HG03060 (cell line): Measurements from ENCODE around the gene ZNF747.

Experiments used
- ATAC-seq: cut with Tn5 transposase; IDR thresholded peaks from one replicate; pipeline ENCODE4 v1.9.1; 2021; ENCODE audit warnings: low read depth, moderate number of reproducible peaks; ENCODE audit not compliant: unreplicated experiment

The ZNF747 gene

DNA sequence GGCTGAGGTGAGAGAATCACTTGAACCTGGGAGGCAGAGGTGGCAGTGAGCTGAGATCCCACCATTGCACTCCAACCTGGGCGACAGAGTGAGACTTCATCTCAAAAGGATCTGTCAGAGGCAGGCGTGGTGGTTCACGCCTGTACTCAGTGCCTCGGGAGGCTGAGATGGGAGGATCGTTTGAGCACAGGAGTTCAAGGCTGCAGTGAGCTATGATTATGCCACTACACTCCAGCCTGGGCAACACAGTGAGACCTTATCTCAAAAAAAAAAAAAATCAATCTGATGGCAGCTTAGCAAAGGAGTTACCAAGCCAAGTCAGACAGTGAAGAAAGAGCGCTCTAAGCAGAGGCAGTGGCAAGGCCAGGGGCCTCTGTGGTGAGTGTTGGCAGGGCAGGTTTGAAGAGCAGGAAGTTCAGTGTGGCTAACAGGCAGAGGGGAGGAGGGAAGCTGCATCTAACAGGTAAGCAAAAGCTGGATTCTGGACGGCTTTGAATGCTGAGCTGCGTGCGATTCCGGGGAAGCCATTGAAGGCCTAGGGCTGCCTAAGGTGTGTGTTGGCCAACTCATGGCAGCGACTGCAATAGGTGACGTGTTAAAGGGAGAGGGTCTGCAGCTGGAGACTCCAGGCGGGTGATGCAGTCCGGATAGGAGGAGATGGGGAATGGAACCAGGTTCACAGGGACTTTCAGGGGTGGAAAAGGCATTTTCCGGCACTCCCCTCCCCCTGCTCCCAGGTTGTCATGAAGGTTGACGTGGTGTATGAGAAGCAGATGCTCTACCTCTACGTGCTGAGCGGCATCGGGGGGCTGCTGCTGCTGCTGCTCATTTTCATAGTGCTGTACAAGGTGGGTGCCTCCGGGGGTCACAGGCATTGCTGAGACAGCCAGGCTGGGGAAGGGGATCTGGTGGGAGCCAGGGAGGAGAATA lies 15.3 kb downstream of the ZNF747 start:
- ATAC-seq = no peak

DNA sequence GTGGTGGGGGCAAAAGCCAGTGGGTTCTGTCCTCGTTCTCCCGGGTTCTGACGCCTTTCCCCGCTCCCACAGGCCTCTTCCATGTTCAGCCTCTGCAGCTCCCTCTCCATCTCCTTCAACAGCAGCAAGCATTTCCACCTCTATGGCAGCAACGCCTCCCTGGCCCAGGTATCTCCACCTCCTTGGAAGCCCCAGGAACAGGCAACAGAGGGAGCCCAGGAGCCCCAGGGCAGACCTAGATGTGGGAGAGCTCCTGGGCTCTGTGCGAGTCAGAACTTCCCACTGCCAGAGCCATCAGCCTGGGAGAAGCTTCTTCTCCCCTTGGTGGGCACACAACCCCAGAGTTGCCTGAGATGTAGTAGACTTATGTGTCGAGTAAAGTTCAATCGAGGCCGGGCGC lies 16.1 kb downstream of the ZNF747 start:
- ATAC-seq = no peak

DNA sequence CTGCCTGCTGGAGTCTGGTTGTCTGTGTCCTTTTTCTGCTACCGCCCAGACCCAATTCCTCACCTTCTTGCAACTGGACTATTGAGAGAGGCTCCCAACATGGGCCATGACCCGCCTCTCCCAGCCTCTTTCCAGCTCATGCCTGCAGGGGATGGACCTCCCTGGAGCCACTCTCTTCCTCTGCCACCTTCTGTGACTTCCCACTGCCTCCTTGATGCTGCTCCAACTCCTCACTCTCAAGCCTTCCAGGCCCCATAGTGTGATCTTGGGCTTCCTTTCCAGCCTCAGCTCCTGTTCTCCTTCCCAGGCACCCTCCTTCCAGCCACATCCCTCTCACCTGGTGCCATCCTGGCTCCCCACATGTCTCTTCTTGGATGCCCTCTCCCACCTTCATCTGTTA lies 19.4 kb downstream of the ZNF747 start:
- ATAC-seq = no peak

DNA sequence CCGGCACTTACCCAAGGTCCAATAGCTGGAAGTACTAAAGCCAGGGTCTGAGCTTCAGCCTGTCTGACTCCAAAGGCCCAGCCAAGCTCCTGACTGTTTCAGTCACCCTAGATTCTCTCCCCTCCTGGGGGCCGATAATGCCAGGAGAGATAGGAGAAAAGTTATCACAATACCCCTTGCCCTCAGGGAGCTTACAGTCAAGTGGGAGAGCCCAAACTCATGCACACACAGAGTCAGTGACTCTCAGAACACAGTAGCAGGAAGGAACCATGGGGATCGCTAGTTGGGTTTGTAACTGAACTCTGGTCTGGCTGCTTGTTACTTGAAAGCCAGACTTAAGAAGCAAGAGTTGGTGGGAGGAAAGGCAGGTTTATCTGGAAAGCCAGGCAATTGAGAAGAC lies 23.1 kb downstream of the ZNF747 start:
- no peak for ATAC-seq

DNA sequence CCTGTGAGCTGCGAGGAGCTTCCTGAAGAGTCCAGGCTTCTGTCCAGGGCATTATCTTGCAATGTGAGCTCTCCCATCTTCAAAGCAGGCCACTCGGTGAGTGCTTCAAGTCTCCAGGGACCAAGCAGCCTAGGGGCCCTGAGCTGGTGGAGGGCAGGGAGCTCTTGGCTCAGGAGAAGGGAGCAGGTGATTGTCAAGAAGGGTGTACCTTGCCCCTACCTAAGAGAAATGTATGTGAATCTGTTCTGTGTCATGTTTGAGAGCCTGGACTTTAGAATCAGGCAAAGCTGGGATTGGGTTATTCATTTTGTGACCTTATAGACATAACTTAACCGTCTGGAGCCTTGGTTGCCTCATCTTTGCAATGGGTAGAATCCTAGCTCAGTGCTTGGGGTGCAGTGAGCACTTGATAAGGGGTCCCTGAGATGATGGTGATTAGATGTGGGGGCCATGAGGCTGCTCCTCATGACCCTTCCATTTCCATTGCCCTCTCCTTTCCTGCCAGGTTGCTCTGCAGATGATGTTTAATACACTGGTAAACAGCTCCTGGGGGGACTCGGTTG lies 24.2 kb downstream of the ZNF747 start:
- no peak for ATAC-seq

DNA sequence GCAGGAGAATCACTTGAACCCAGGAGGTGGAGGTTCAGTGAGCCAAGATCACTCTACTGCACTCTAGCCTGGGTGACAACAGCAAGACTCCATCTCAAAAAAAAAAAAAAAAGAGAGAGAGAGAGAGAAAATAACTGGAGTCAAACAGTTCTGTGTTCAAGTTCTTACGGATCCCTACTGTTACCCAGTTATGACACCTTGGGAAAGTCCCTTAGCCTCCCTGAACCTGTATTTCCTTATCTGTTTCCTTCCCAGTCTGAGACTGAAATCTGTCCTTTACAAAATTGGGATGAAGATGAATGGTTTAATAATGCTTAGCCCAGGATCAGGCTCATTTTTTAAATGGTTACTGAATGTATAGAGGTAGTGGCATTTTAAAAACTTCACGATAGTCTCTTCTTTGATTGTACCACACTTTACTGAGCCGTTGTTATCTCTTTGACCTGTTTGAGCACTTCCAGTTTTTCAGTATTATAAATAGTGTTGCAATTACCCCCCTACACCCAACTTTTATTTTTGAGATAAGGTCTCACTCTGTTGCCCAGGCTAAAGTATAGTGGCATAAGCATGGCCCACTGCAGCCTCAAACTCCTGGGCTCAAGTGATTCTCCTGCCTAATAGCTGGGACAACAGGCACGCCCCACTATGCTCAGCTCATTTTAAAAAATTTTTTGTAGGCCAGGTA lies 25.4 kb downstream of the ZNF747 start:
- no peak for ATAC-seq

DNA sequence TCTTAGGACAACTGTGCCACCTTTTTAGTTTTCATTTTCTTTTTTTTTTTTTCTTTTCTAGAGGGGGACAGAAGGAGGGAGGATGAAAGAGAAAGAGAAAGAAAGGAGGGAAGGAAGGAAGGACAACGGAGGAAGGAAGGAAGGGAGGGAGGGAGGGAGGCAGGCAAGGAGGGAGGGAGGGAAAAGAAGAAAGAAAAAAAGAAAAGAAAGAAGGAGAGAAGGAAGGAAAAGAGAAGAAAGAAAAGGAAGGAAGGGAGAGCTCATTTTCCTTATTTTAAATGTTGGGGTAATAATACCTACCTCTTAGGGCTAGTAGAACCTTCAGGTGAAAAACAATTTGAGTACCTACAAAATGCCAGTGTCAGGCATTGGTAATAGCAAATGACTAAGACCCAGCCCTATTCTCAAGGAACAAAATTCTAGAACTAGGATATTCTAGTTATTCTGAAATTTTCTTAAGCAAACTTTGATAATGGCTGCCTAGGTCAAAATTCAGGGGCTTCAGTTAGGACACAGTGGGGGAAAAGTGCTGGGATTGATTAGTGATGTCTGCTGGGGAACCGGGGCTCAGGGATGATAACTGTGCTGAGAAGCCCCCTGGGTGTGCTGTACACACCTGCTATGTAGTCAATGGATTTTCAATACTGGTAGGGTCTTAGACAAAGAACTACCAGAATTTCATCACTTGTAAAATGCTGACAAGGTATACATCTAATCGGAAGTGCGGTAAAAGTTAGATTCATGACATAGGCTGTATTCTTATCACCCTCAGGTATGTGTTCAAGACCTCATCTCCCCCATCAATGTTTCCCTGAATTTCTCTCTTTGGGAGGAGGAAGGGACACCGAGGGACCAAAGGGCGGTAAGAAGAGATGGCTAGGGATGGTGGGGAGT lies 31.0 kb downstream of the ZNF747 start:
- no peak for ATAC-seq

DNA sequence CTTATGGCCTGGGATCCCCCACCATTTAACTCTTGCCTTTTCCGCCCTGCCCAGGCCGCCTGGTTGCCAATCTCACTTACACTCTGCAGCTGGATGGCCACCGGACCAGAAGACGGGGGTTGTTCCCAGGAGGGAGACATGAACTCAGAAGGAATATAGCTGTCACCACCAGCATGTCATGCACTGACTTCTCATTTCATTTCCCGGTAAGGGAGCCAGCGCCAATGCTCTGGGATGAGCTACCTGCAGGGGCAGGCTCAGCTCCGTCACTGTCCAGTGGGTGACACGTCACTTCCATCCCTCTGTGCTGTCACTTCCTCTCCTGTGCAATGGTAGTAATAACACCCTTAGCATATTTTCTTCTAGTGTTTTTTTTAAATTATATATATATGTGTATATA lies 35.4 kb downstream of the ZNF747 start:
- no peak for ATAC-seq

DNA sequence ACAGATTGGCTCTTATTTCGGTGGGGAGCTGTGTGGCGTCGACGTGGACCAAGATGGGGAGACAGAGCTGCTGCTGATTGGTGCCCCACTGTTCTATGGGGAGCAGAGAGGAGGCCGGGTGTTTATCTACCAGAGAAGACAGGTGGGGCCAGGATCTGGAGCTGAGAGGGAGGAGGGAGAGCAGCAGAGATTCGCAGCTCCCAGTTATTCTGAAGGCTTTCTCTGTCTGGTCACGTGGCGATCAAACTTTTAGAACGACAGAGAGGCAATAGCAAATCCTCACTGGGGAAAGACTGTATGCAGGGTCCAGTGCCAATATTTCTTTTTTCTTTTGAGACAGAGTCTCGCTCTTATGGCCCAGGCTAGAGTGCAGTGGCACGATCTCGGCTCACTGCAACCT lies 39.9 kb downstream of the ZNF747 start:
- ATAC-seq = no peak

DNA sequence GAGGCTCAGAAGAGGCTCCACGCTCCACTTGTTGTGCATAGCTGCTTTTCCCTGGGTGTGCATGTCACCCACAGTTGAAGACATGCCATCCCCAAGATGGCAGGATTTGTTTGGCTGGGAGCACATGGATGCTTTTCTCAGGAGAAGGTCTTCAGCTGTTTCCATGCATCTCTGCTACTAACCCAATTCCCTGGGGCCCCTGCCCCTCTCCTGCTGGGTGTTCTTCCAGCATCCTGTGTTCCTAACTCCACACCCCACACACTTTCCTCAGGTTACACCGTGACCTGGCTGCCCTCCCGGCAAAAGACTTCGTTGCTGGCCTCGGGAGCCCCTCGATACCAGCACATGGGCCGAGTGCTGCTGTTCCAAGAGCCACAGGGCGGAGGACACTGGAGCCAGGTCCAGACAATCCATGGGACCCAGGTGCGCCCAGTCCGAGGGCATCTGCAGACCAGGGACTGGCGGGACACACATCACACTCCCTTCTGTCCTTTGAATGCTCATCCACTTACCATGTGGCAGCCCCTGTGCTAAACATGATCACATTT lies 40.6 kb downstream of the ZNF747 start:
- ATAC-seq = no peak

DNA sequence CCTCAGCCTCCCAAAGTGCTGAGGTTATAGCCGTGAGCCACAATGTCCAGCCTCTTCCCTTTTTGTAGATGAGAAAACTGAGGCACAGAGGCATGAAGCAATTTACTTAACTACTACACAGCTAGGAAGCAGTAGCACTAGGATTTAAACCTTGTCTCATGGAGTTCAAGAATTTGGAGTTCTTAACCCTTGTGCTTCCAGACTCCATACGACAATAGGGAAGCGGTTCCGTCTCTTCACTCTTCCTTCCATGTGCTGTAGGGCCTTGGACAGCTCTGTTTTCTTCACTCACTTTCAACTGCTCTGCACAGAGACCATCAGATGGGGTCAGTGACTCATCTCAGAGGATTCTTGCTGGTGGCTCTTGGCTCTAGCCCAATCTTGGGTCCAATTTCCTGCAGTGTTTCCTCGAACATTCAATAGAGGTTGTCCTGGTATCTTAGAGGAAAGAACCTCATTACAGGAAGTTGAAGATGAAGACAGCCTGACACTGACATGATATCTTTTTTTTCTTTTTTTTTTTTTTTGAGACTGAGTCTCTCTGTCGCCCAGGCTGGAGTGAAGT lies 42.8 kb downstream of the ZNF747 start:
- no peak for ATAC-seq

DNA sequence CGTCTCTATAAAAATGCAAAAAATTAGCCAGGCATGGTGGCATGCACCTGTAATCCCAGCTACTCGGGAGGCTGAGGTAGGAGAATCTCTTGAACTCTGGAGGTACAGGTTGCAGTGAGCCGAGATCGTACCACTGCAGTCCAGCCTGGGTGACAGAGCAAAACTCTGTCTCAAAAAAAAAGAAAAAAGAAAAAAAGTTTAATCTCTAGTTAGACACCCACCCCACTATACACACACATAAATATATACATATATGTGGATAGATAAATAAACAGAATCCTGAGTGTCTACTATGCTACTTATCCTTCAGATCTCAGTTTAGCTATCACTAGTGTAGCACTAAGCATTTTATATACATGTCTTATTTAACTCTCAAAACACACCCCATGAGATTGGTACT lies 43.4 kb downstream of the ZNF747 start:
- ATAC-seq = no peak

DNA sequence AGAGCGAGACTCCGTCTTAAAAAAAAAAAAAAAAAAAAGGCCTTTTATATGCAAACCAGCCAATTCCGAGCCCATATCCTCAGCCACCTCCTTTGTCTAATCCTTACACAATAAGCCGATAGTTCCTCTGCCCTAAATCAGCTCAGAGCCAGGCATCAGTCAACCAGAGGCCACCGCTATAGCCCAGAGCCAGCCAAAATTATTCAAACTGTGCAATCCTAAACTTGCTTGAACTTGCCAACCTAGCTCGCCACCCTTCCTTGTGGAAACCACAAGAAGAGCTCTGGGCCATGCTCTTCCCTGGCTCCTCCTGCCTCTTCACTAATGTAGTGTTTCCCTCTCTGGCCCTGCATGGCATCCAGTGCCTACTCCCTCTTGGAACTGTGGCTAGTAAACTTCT lies 44.4 kb downstream of the ZNF747 start:
- no peak for ATAC-seq

DNA sequence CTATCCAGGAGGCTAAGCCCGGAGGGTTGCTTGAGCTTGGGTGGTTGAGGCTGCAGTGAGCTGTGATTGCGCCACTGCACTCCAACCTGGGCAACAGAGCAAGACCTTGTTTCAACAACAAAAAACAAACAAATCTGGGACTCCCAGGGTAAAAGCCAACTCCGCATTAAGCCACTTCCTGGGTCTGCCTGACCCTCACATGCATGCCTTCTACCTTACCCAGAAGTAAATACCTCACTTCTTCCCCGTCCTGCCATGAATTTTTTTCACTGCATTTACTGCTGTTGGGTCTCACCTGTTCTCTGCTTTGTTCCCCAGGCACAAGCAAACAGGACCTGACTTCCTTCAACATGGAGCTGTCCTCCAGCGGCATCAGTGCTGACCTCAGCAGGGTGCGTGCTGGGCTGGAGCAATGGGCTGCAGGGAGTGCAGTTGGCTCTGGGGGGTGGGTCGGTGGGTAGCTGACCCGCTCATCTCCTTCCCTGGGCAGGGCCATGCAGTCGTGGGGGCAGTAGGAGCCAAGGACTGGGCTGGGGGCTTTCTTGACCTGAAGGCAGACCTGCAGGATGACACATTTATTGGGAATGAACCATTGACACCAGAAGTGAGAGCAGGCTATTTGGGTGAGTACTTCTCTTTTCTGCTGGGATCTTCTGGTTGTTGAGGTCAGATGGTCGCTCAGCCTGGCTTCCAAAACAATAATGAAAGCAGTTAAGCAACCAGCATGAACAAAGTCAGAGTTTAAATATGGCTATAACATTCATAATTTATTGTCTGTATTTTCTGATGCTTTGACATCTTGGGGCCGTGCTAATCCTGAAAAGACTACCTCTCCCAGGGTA lies 45.7 kb downstream of the ZNF747 start:
- no peak for ATAC-seq

DNA sequence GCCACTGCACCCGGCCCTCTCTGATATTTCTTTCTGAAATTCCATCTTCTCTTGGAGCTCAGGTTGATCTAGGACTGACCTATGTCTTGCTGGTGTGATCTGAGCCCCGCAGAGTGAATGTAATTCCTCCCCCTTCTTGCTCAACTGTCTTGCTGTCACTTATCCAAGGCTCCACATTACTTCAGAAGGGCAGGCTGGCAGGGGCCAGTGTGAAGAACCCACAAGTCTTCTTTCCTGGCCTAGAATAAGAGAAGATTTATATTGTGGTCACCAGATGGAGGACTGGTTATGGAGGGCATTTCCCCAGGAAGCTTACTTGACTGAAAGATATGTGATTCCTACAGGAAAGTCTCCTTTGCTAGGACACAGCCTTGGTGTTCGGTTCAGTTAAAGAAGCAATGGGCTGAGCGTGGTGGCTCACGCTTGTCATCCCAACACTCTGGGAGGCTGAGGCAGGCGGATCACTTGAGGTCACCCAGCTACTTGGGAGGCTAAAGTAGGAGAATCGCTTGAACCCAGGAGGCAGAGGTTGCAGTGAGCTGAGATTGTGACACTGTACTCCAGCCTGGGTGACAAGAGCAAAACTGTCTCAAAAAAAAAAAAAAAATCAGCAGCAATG lies 48.7 kb downstream of the ZNF747 start:
- no peak for ATAC-seq

DNA sequence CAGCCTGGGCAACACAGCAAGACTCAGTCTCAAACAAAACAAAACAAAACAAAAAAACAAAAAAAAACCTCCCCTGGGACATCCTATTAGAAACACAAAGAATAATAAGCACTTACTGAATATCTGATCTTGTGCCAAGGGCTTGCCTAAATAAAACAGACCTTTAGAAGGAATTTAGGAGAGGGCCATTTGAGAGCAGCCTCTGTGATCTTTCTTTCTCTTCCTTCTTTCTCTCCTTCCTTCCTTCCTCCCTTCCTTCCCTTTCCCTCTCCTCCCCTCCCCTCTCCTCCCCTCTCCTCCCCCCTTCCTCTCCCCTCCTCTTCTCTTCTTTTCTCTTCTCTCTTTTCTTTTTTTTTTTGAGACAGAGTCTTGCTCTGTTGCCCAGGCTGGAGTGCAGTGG lies 49.8 kb downstream of the ZNF747 start:
- no peak for ATAC-seq

DNA sequence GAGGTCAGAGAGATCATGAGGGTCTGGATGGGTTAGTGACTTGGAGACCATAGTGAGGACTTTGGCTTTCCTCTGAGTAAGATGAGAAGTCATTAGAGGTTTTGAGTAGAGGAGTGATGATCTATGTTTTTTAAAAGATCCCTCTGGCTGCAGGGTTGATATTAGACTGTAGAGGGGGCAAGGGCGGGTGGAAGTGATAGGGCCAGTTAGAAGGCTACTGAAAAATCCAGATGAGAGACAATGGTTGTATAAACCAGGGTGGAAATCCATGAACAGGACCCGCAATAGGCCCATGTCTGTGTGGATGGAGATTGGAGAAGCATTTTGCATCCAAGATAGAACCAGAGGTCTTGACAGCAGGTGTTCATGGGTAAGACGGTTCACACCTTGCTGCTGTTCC lies 52.3 kb downstream of the ZNF747 start:
- ATAC-seq = no peak

DNA sequence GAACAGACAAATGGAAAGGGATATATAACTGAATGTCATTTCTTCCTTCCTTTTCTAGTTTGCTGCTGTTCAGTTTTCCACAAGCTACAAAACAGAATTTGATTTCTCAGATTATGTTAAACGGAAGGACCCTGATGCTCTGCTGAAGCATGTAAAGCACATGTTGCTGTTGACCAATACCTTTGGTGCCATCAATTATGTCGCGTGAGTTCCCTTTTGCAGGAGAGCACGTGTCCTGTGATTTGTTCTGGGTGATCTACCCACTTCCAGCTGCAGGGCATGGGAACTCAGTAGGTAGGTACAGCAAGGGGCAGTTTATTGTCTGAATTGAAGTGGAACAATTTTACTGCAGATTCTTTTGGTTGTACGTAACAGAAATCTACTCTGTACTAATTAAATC lies 53.3 kb downstream of the ZNF747 start:
- ATAC-seq = no peak
